PC-9 (cell line): Measurements from ENCODE around the gene TTC7B.

Source experiments
- CTCF ChIP-seq: fragments of 200-600 bp; sonication (generic); conservative IDR thresholded peaks from 2 replicates; pipeline ENCODE4 v1.6.1; 2017; ENCODE audit warnings: mixed run types, antibody characterized with exemption, mild to moderate bottlenecking, moderate library complexity
- EZH2 ChIP-seq: fragments of 200-600 bp; sonication (generic); IDR thresholded peaks from 2 replicates; pipeline ENCODE4 v1.8.0; 2017; ENCODE audit warnings: antibody characterized with exemption, low read depth

- TF ChIP-seq CTCF (no peak), EZH2 (no peak)
Measured at GRCh38 chr14:90611936-90612335, 204.3 kb downstream of the TTC7B start.
